Mesenchymal stem cell (in vitro differentiated cells and primary cell): ENCODE measurements around the gene SLC48A1.
A peak's percentile ranks its signal among the peaks of the same experiment; 100 is the strongest.

ENCODE experiments used
- DNase-seq: peaks from one replicate; pipeline ENCODE4 v3.0.0-alpha.2; 2013
- H2AFZ ChIP-seq: one replicate; pipeline ENCODE4 v1.6.1; 2013; ENCODE audit warnings: low read depth, mild to moderate bottlenecking, control low read depth, inconsistent platforms, low read length, moderate library complexity
- H2AK5ac ChIP-seq: 2 replicates; pipeline ENCODE4 v1.6.1; 2013; ENCODE audit warnings: low read length, moderate library complexity, mild to moderate bottlenecking, inconsistent platforms; ENCODE audit not compliant: severe bottlenecking
- H2BK120ac ChIP-seq: one replicate; pipeline ENCODE4 v1.6.1; 2013; ENCODE audit warnings: low read depth, mild to moderate bottlenecking, inconsistent platforms, low read length, moderate library complexity
- H2BK12ac ChIP-seq, 2 experiments: one replicate each; pipeline ENCODE4 v1.6.1; 2013; ENCODE audit warnings: inconsistent platforms in 2 of 2, low read length in 2 of 2, mild to moderate bottlenecking in 2 of 2, moderate library complexity in 2 of 2, control low read depth in 1 of 2
- H2BK15ac ChIP-seq: one replicate; pipeline ENCODE4 v1.6.1; 2013; ENCODE audit warnings: mild to moderate bottlenecking, low read depth, inconsistent platforms; ENCODE audit not compliant: poor library complexity, severe bottlenecking
- H2BK5ac ChIP-seq: 2 replicates; pipeline ENCODE4 v1.6.1; 2013; ENCODE audit warnings: low read depth, mild to moderate bottlenecking, low read length, control low read depth, inconsistent platforms; ENCODE audit not compliant: poor library complexity, severe bottlenecking
- H3K14ac ChIP-seq, 2 experiments: one replicate each; pipeline ENCODE4 v1.6.1; 2013; ENCODE audit warnings: inconsistent platforms in 2 of 2, low read length in 2 of 2, control low read depth in 1 of 2, mild to moderate bottlenecking in 1 of 2, moderate library complexity in 1 of 2
- H3K18ac ChIP-seq, 2 experiments: one replicate each; pipeline ENCODE4 v1.6.1; 2013; ENCODE audit warnings: inconsistent platforms in 2 of 2, low read length in 2 of 2, control low read depth in 1 of 2, low read depth in 1 of 2, mild to moderate bottlenecking in 1 of 2
- H3K23ac ChIP-seq, 2 experiments: one replicate each; pipeline ENCODE4 v1.6.1; 2013; ENCODE audit warnings: inconsistent platforms in 2 of 2, low read length in 2 of 2, mild to moderate bottlenecking in 2 of 2, moderate library complexity in 2 of 2, control low read depth in 1 of 2
- H3K27ac ChIP-seq: 2 replicates; pipeline ENCODE4 v1.5.1; 2013; ENCODE audit warnings: mild to moderate bottlenecking, moderate library complexity, low read length, control low read depth, inconsistent platforms; ENCODE audit not compliant: poor library complexity, severe bottlenecking
- H3K27me3 ChIP-seq, 2 experiments: 2 replicates each; pipeline versions ENCODE4 v1.6.1 to v1.7.0; 2013; ENCODE audit warnings: low read length in 2 of 2, mild to moderate bottlenecking in 2 of 2, moderate library complexity in 2 of 2, control low read depth in 1 of 2, inconsistent platforms in 1 of 2; ENCODE audit not compliant: control insufficient read depth in 1 of 2, insufficient read depth in 1 of 2
- H3K36me3 ChIP-seq, 2 experiments: 2 replicates each; pipeline versions ENCODE4 v1.6.1 to v1.7.0; 2013; ENCODE audit warnings: low read length in 2 of 2, control low read depth in 1 of 2, inconsistent platforms in 1 of 2, low read depth in 1 of 2, mild to moderate bottlenecking in 1 of 2; ENCODE audit not compliant: insufficient read depth in 2 of 2, control insufficient read depth in 1 of 2
- H3K4ac ChIP-seq, 2 experiments: one replicate each; pipeline ENCODE4 v1.6.1; 2013; ENCODE audit warnings: inconsistent platforms in 2 of 2, low read length in 2 of 2, mild to moderate bottlenecking in 2 of 2, moderate library complexity in 2 of 2, control low read depth in 1 of 2, low read depth in 1 of 2
- H3K4me1 ChIP-seq: 2 replicates; pipeline ENCODE4 v1.6.1; 2013; ENCODE audit warnings: low read depth, low read length, control low read depth; ENCODE audit not compliant: control insufficient read depth, insufficient read depth
- H3K4me2 ChIP-seq: 2 replicates; pipeline ENCODE4 v1.6.1; 2013; ENCODE audit warnings: low read length, mild to moderate bottlenecking, inconsistent platforms; ENCODE audit not compliant: poor library complexity, severe bottlenecking
- H3K4me3 ChIP-seq, 2 experiments: 2 replicates each; pipeline versions ENCODE4 v1.5.1 to v1.7.0; 2013; ENCODE audit warnings: low read length in 2 of 2, mild to moderate bottlenecking in 2 of 2, control low read depth in 1 of 2, low read depth in 1 of 2; ENCODE audit not compliant: insufficient read depth in 1 of 2
- H3K79me1 ChIP-seq: replicated peaks from 2 replicates; pipeline ENCODE4 v1.6.1; 2013; ENCODE audit warnings: mild to moderate bottlenecking, control low read depth, low read length, inconsistent platforms; ENCODE audit not compliant: poor library complexity, severe bottlenecking
- H3K9ac ChIP-seq: 2 replicates; pipeline ENCODE4 v1.7.0; 2013; ENCODE audit warnings: mild to moderate bottlenecking, low read length, moderate library complexity
- H3K9me3 ChIP-seq: 2 replicates; pipeline ENCODE4 v1.7.0; 2013; ENCODE audit warnings: mild to moderate bottlenecking, low read length; ENCODE audit not compliant: control insufficient read depth
- H4K8ac ChIP-seq: one replicate; pipeline ENCODE4 v1.6.1; 2013; ENCODE audit warnings: inconsistent platforms, mild to moderate bottlenecking, low read length, moderate library complexity
- H4K91ac ChIP-seq: one replicate; pipeline ENCODE4 v1.6.1; 2013; ENCODE audit warnings: mild to moderate bottlenecking, low read length, inconsistent platforms
- WGBS: methylation state at CpG from one replicate; pipeline ENCODE4 v1.1.7; 2013; ENCODE audit warnings: mixed read lengths; 5-methylcytosine and 5-hydroxymethylcytosine counted together

SLC48A1 gene

GRCh38 chr12:47747126-47747525, 25.9 kb upstream of the SLC48A1 start:
- no peak overlapping the region for H2BK12ac ChIP-seq
- no peak for DNase-seq
- H3K27me3 ChIP-seq, result peaks cover 0 to 17% of the 10 kb centered on the region in 2 experiments
- H3K79me1 ChIP-seq, result peaks cover 6% of the 10 kb centered on the region
- no peak overlapping the region for H3K18ac ChIP-seq
- peaks cover 4 to 89% of the 10 kb centered on the region in 2 experiments for H3K36me3 ChIP-seq
- H4K91ac ChIP-seq, result no peak overlapping the region
- H2BK15ac ChIP-seq, result no peak overlapping the region
- WGBS, result 93% methylated on average over 4 of the region's 4 CpGs
- no peak overlapping the region for H3K4me3 ChIP-seq
- H3K14ac ChIP-seq, result no peak overlapping the region
- H3K9me3 ChIP-seq, result no peaks in the 10 kb centered on the region
- H2BK120ac ChIP-seq, result no peak overlapping the region
- no peak overlapping the region for H2AK5ac ChIP-seq
- H4K8ac ChIP-seq, result no peak overlapping the region
- H3K4me1 ChIP-seq, result peaks cover 12% of the 10 kb centered on the region
- no peak overlapping the region for H3K27ac ChIP-seq
- no peak overlapping the region for H3K4me2 ChIP-seq
- H2BK5ac ChIP-seq, result no peak overlapping the region
- no peak overlapping the region for H3K4ac ChIP-seq
- H3K23ac ChIP-seq, result no peak overlapping the region
- no peak overlapping the region for H2AFZ ChIP-seq
- H3K9ac ChIP-seq, result no peak overlapping the region

DNA sequence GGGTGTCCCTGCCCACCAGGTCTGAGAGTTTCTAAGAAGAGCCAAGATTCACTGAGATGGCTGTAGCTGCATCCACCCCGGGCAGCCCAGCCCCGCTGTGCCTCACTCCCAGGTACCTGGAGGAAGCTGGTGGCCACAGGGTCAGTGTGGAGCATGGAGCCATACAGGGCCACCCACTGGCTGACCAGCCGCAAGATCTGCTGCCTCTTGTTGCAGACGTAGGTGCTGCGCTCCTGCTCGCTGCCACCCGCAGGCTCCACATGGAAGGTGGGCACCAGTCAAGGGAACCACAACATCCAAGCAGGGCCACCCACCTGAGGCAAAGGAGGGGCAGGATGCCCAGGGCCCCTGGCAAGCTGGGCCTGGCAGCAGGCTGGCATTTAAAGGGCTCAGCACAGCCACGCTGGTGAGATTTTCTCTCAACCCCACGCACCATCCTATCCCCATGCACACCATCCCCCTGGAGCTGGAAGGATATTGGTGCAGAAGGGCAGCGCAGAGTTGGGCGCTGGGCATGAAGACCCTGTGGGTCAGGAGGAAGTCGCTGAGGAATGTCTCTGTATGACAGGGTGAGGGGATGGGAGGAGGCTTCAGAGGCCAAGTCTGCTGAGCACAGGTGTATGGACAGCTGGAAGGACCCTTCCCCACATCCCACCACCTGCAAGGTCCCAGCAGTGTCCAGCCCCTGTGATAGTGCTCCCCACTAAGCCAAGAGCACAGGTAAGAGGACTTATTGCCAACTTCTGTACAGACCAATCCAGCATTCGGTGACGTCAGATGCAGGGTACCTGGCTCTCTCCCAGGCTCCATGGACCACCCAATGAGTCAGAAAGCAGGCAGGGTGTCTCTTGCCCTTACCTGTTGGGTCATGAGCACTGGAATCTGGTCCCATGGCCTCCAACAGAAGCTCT, 25.2 kb upstream of the SLC48A1 start:
- Histone ChIP-seq H3K4me2 (no peak overlapping the region), H2AFZ (no peak overlapping the region), H2BK120ac (no peak overlapping the region), H3K4me1 (peaks cover 16% of the 10 kb centered on the region), H3K4me3 (peak overlapping the region in 1 of 2 experiments; percentile 14), H3K9me3 (no peaks in the 10 kb centered on the region), H3K36me3 (peaks cover 4 to 95% of the 10 kb centered on the region in 2 experiments), H3K27ac (no peak overlapping the region), H3K79me1 (peaks cover 9% of the 10 kb centered on the region), H2AK5ac (no peak overlapping the region), H4K8ac (no peak overlapping the region), H2BK5ac (no peak overlapping the region), H3K27me3 (peaks cover 0 to 17% of the 10 kb centered on the region in 2 experiments), H2BK12ac (no peak overlapping the region), H3K18ac (no peak overlapping the region), H4K91ac (no peak overlapping the region), H2BK15ac (no peak overlapping the region), H3K23ac (no peak overlapping the region), H3K9ac (no peak overlapping the region), H3K4ac (no peak overlapping the region), H3K14ac (no peak overlapping the region)
- WGBS, result 87% methylated on average over 12 of the region's 14 CpGs
- DNase-seq, result no peak

GRCh38 chr12:47748507-47748828, 24.6 kb upstream of the SLC48A1 start:
- 100% methylated on average over 1 of the region's 1 CpG for WGBS
- H3K4me3 ChIP-seq, result no peak overlapping the region
- peaks cover 4 to 91% of the 10 kb centered on the region in 2 experiments for H3K36me3 ChIP-seq
- H3K18ac ChIP-seq, result no peak overlapping the region
- H3K9ac ChIP-seq, result no peak overlapping the region
- no peak overlapping the region for H2BK5ac ChIP-seq
- H3K4ac ChIP-seq, result no peak overlapping the region
- no peak overlapping the region for H4K8ac ChIP-seq
- peaks cover 9% of the 10 kb centered on the region for H3K79me1 ChIP-seq
- no peak overlapping the region for H3K23ac ChIP-seq
- H3K27ac ChIP-seq, result no peak overlapping the region
- H2AK5ac ChIP-seq, result no peak overlapping the region
- H4K91ac ChIP-seq, result no peak overlapping the region
- H2BK15ac ChIP-seq, result no peak overlapping the region
- H2BK12ac ChIP-seq, result no peak overlapping the region
- no peaks in the 10 kb centered on the region for H3K9me3 ChIP-seq
- H3K27me3 ChIP-seq, result peaks cover 0 to 12% of the 10 kb centered on the region in 2 experiments
- DNase-seq, result no peak
- no peak overlapping the region for H2BK120ac ChIP-seq
- H3K14ac ChIP-seq, result no peak overlapping the region
- H3K4me1 ChIP-seq, result peaks cover 20% of the 10 kb centered on the region
- H2AFZ ChIP-seq, result no peak overlapping the region
- H3K4me2 ChIP-seq, result no peak overlapping the region

GRCh38 chr12:47748899-47749298, 24.1 kb upstream of the SLC48A1 start:
- H3K9ac ChIP-seq, result no peak overlapping the region

More at GRCh38 chr12:47748899-47749298, 24.1 kb upstream of the SLC48A1 start:
- Histone ChIP-seq H3K4me2 (no peak overlapping the region), H3K4me1 (peaks cover 23% of the 10 kb centered on the region), H2BK15ac (no peak overlapping the region), H4K8ac (no peak overlapping the region), H2BK5ac (no peak overlapping the region), H3K18ac (no peak overlapping the region), H3K36me3 (peaks cover 4 to 87% of the 10 kb centered on the region in 2 experiments), H3K79me1 (peaks cover 9% of the 10 kb centered on the region), H3K23ac (no peak overlapping the region), H2AFZ (no peak overlapping the region), H2BK120ac (no peak overlapping the region), H2BK12ac (no peak overlapping the region), H3K9me3 (no peaks in the 10 kb centered on the region), H3K14ac (no peak overlapping the region), H3K27ac (no peak overlapping the region), H3K4me3 (no peak overlapping the region), H3K27me3 (peaks cover 0 to 7% of the 10 kb centered on the region in 2 experiments), H2AK5ac (no peak overlapping the region), H3K4ac (no peak overlapping the region), H4K91ac (no peak overlapping the region)
- no peak for DNase-seq
- WGBS, result 89% methylated on average over 3 of the region's 3 CpGs
